ENCODE results near the gene ISM2. TPM values are rescaled to one million over a fixed set of nuclear protein-coding genes. Genes with fewer than 3 reads are reported as not detected.

The ISM2 gene
- total and polyA plus RNA-seq, 10 of the 15 experiments (the other 5 are each of a cell fraction or from before 2014, with no cell fraction given), result 0.03 TPM; not detected in 9

DNA sequence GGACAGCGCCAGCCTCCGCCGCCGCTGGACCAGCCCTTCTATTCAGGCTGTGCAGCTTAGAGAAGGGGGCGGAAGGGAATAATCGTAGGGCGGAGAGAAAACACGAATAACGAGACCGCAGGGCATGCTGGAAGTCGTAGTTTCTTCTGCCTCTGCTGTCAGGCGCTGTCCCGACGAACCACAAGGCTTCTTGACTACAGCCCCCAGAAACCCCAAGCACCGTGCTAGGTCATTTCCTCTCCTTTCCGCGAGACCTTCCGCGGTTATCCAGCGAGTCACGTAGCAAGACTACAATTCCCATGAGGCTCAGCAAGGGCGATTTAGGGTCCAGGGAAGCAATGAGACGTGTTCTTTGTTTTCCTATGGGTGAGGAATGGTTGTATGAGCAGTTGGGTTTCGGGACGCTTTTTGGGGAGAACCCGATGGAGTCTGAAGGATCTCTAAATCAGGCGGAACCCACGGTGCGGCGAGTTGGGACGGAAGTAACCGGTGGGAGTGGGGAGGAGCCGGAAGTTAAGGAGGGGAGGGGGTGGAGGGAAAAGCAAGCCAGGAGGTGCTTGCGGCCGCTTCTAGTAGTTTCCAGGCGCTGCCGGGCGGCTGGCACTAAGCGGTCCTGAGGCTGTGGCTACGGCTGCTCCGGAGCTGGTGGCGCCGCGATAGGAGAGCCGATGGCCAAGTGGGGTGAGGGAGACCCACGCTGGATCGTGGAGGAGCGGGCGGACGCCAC lies 40.9 kb downstream of the ISM2 start, which contains the start of the genes AHSA1 and VIPAS39 (continued):
- peak; percentile 61; the same call in 1 of the 2 replicates for TF ChIP-seq TBL1XR1 (IDR thresholded peaks at IDR 0.05; ENCODE audit: low read depth, low read length)
- TF ChIP-seq, protein P1, sequence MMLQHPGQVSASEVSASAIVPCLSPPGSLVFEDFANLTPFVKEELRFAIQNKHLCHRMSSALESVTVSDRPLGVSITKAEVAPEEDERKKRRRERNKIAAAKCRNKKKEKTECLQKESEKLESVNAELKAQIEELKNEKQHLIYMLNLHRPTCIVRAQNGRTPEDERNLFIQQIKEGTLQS (IDR thresholded peaks at IDR 0.05; ENCODE audit: borderline replicate concordance, extremely low read depth, low read depth, low read length), result peak; percentile 29; the same call in 1 of the 2 replicates
- TF ChIP-seq, protein P2, sequence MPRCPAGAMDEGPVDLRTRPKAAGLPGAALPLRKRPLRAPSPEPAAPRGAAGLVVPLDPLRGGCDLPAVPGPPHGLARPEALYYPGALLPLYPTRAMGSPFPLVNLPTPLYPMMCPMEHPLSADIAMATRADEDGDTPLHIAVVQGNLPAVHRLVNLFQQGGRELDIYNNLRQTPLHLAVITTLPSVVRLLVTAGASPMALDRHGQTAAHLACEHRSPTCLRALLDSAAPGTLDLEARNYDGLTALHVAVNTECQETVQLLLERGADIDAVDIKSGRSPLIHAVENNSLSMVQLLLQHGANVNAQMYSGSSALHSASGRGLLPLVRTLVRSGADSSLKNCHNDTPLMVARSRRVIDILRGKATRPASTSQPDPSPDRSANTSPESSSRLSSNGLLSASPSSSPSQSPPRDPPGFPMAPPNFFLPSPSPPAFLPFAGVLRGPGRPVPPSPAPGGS (IDR thresholded peaks at IDR 0.05; ENCODE audit: borderline replicate concordance, insufficient read depth, low read depth, low read length, poor library complexity, severe bottlenecking), result peak; percentile 8
- TF ChIP-seq, protein P3, sequence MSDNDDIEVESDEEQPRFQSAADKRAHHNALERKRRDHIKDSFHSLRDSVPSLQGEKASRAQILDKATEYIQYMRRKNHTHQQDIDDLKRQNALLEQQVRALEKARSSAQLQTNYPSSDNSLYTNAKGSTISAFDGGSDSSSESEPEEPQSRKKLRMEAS (IDR thresholded peaks at IDR 0.05; ENCODE audit: low read depth, low read length), result peak; percentile 61; the same call in 1 of the 2 replicates
- peak; percentile 91 for TF ChIP-seq SREBF1 (IDR thresholded peaks at IDR 0.05; ENCODE audit: low read length)
- peak; percentile 92; the same call in 1 of the 2 replicates for TF ChIP-seq CBFB (IDR thresholded peaks at IDR 0.05; ENCODE audit: low read depth)
- no peak for TF ChIP-seq SMAD1 (IDR thresholded peaks at IDR 0.05; ENCODE audit: low read depth, partially characterized antibody)
- peak; percentile 27; the same call in 1 of the 2 replicates for TF ChIP-seq WRNIP1 (IDR thresholded peaks at IDR 0.05; ENCODE audit: borderline replicate concordance, low read depth, low read length)
